ENCODE results near the gene RAMP1.
A peak's percentile ranks its signal among the peaks of the same experiment; 100 is the strongest.

Gene RAMP1

DNA sequence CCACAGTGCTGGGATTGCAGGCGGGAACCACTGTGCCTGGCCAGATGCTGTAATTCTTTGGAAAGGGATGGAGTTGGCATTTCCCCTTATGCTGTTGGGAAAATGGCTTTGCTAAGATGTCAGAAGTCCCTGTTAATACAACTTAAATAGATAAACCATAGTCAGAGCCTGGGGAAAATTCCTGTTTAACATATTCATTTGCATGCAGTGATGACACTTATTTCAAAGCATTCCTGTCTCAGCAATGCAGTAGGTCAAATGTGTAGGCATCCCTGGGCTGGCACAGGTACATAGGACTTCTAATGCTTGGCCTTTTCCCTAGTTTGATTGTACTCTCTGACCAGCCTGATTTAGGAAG is 38.6 kb downstream of the RAMP1 start:
- H3K4me3 ChIP-seq (ENCODE audit: low read length, poor library complexity, severe bottlenecking) = no peak overlapping the region
- H3K36me3 ChIP-seq (ENCODE audit: insufficient read depth, low read length) = no peaks in the 10 kb centered on the region
- H3K27me3 ChIP-seq (ENCODE audit: insufficient read depth, low read length, poor library complexity, severe bottlenecking) = no peaks in the 10 kb centered on the region
- H3K9me2 ChIP-seq (replicated peaks; ENCODE audit: low read depth, low read length) = no peaks in the 10 kb centered on the region
- no peak overlapping the region for H2AFZ ChIP-seq (ENCODE audit: low read length)
- no peaks in the 10 kb centered on the region for H3F3A ChIP-seq (ENCODE audit: low read depth)
- H4K20me1 ChIP-seq (ENCODE audit: insufficient read depth, low read length, poor library complexity, severe bottlenecking) = no peaks in the 10 kb centered on the region
- H3K9ac ChIP-seq (ENCODE audit: low read depth, low read length, poor library complexity, severe bottlenecking) = no peak overlapping the region
- H3K4me1 ChIP-seq (ENCODE audit: insufficient read depth, low read length, poor library complexity, severe bottlenecking) = peaks cover 28% of the 10 kb centered on the region
- no peaks in the 10 kb centered on the region for H3K79me2 ChIP-seq (ENCODE audit: insufficient read depth, low read length)
- H3K9me3 ChIP-seq (ENCODE audit: insufficient read depth, low read depth, low read length) = no peaks in the 10 kb centered on the region
- H3K4me2 ChIP-seq (ENCODE audit: low read depth, low read length, poor library complexity, severe bottlenecking) = no peak overlapping the region
- TF ChIP-seq, protein P1, sequence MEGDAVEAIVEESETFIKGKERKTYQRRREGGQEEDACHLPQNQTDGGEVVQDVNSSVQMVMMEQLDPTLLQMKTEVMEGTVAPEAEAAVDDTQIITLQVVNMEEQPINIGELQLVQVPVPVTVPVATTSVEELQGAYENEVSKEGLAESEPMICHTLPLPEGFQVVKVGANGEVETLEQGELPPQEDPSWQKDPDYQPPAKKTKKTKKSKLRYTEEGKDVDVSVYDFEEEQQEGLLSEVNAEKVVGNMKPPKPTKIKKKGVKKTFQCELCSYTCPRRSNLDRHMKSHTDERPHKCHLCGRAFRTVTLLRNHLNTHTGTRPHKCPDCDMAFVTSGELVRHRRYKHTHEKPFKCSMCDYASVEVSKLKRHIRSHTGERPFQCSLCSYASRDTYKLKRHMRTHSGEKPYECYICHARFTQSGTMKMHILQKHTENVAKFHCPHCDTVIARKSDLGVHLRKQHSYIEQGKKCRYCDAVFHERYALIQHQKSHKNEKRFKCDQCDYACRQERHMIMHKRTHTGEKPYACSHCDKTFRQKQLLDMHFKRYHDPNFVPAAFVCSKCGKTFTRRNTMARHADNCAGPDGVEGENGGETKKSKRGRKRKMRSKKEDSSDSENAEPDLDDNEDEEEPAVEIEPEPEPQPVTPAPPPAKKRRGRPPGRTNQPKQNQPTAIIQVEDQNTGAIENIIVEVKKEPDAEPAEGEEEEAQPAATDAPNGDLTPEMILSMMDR (conservative IDR thresholded peaks at IDR 0.05; ENCODE audit: low read length) = no peak
- TF ChIP-seq EZH2phosphoT487 (IDR thresholded peaks at IDR 0.05; ENCODE audit: borderline replicate concordance) = no peak

DNA sequence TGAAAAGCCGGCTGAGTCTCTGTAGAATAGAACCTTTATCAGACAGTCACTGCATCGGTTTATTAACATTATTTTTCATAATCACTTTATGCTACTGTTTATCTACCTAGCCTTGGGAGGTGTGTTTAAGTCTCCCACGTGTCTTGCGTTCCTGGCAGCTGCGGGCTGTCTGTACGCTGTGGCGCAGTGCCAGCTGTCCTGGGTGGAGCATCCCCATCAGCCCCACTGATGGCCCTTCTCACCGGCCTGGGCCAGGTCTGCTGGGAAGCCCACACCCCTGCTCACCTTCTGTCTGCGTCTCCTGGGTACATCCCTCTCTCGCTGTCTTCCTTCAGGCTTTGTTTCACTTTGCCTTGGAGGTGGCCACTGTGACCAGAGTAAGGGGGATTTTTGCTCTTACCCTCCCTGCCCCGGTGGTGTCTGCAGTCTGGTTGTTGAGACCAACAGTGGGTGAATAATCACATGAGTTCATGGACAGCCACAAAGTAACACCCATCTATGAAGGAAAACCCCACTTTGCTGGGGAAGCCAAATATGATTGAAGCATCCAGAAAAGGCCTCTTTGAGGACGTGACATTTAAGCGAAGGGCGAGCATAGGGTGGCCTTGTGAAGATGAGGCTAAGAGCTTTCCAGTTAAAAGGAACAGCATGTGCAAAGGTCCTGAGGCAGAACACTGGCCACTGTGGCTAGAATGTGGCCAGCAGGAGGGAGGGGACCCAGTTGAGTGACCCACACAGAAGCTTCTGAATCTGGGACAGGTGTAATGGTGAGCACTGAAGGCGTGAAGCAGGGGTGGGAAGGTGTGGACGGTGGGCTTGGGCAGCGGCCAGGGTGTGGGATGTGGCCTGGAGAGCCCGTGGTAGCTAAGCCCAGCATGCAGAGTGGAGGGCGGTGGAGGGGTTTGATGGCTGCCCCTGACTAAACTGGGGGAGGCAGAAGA is 41.7 kb downstream of the RAMP1 start:
- Histone ChIP-seq H3F3A (ENCODE audit: low read depth) (0 out of 2 replicates have a peak, but pooled peaks cover 7% of the 10 kb centered on the region), H3K79me2 (ENCODE audit: insufficient read depth, low read length) (no peaks in the 10 kb centered on the region), H3K9me2 (replicated peaks; ENCODE audit: low read depth, low read length) (no peaks in the 10 kb centered on the region), H3K27me3 (ENCODE audit: insufficient read depth, low read length, poor library complexity, severe bottlenecking) (no peaks in the 10 kb centered on the region), H3K4me1 (ENCODE audit: insufficient read depth, low read length, poor library complexity, severe bottlenecking) (peaks cover 48% of the 10 kb centered on the region), H3K4me2 (ENCODE audit: low read depth, low read length, poor library complexity, severe bottlenecking) (no peak overlapping the region), H3K9me3 (ENCODE audit: insufficient read depth, low read depth, low read length) (no peaks in the 10 kb centered on the region), H2AFZ (ENCODE audit: low read length) (no peak overlapping the region), H3K4me3 (ENCODE audit: low read length, poor library complexity, severe bottlenecking) (no peak overlapping the region), H3K36me3 (ENCODE audit: insufficient read depth, low read length) (no peaks in the 10 kb centered on the region), H3K9ac (ENCODE audit: low read depth, low read length, poor library complexity, severe bottlenecking) (no peak overlapping the region), H4K20me1 (ENCODE audit: insufficient read depth, low read length, poor library complexity, severe bottlenecking) (no peaks in the 10 kb centered on the region)
- no peak for TF ChIP-seq EZH2phosphoT487 (IDR thresholded peaks at IDR 0.05; ENCODE audit: borderline replicate concordance)
- TF ChIP-seq, protein P1 (conservative IDR thresholded peaks at IDR 0.05; ENCODE audit: low read length) = no peak

DNA sequence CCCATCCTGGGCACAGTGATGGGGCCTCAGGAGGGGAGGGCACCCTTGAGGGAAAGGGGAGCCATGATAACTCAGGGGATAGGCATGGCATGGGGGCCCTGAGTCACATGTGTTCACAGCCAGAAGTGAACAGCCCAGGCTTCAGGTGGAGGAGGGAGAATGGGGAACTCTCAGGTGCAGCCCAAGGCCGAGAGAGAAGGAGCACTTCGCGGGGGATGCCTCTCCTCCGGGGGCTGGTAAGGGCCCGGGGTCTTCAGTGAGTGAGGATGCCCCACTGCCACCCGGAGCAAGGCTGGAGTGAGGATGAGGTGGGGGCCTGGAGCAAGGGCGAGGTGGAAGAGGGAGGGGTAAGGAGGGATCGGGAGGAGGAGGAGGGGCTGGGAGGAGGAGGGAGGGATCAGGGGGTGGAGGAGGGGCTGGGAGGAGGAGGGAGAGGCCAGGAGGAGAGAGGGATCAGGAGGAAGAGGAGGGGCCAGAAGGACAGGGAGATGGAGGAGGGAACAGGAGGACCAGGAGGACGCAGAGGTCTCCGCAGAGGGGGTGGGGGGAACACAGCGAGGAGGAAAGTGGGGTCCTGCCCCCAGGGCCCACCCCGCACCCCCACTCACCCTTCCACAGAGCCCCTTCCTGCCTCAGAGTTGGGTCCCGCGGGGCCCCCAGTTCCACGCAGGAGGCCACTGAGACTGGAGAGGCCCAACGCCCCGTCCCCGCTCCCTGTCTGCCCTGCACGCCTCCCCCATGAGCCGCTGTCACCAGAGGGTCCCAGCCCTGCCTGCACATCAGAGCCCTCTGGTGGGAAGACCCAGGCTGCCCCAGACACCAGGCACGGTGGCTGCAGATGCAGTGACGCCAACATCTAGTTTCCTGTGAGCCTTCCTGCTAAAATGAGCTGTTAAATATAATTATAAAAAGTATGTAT is 42.8 kb downstream of the RAMP1 start:
- Histone ChIP-seq H3K4me3 (ENCODE audit: low read length, poor library complexity, severe bottlenecking) (no peak overlapping the region), H3K9me3 (ENCODE audit: insufficient read depth, low read depth, low read length) (peaks cover 4% of the 10 kb centered on the region), H2AFZ (ENCODE audit: low read length) (no peak overlapping the region), H4K20me1 (ENCODE audit: insufficient read depth, low read length, poor library complexity, severe bottlenecking) (no peaks in the 10 kb centered on the region), H3F3A (ENCODE audit: low read depth) (0 out of 2 replicates have a peak, but pooled peaks cover 7% of the 10 kb centered on the region), H3K27me3 (ENCODE audit: insufficient read depth, low read length, poor library complexity, severe bottlenecking) (no peaks in the 10 kb centered on the region), H3K36me3 (ENCODE audit: insufficient read depth, low read length) (no peaks in the 10 kb centered on the region), H3K4me2 (ENCODE audit: low read depth, low read length, poor library complexity, severe bottlenecking) (peak overlapping the region; percentile 1), H3K9ac (ENCODE audit: low read depth, low read length, poor library complexity, severe bottlenecking) (no peak overlapping the region), H3K4me1 (ENCODE audit: insufficient read depth, low read length, poor library complexity, severe bottlenecking) (peaks cover 51% of the 10 kb centered on the region), H3K9me2 (replicated peaks; ENCODE audit: low read depth, low read length) (no peaks in the 10 kb centered on the region), H3K79me2 (ENCODE audit: insufficient read depth, low read length) (no peaks in the 10 kb centered on the region)
- TF ChIP-seq, protein P1 (conservative IDR thresholded peaks at IDR 0.05; ENCODE audit: low read length) = peak; percentile 49
- TF ChIP-seq EZH2phosphoT487 (IDR thresholded peaks at IDR 0.05; ENCODE audit: borderline replicate concordance) = no peak
